ENCODE data around the gene ZNF195.
"Not testable (repeated sequence)": the region's sequence is repeated elsewhere in the genome, so short reads cannot be mapped to it uniquely, and the experiment has no call there.

Gene ZNF195

GRCh38 chr11:3378426-3379423 is at the start of gene ZNF195:
Gene ZNF195, minus strand, starts transcription at chr11:3379146. Its CDS starts 106 bp downstream, at chr11:3379040.
- no peak for DNase-seq

- not testable (repeated sequence) for DNase-seq
These were observed 49.1 kb upstream of the ZNF195 start for GRCh38 chr11:3428076-3428475.

- not testable (repeated sequence) for DNase-seq
These were observed 47.6 kb upstream of the ZNF195 start for GRCh38 chr11:3426541-3426940.

DNA sequence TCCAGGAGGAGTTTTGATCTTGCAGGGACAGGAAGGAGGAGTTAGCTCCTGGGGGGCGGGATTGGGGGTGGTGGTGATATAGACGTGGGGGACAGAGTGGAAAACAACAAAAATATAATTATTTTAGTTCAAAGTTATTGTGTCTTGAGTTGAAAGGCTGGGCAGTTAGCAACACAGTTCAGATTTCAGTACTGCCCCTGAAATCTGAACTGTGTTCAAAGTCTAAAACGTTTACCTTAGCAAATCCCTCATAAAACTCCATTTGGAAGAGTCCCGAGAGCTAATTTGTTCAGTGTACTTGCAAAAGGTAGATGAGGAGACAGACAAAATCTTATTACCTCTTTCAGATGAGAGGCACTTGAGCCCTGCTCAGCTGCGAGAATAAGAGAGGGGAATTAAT is 45.0 kb upstream of the ZNF195 start:
- not testable (repeated sequence) for DNase-seq

DNA sequence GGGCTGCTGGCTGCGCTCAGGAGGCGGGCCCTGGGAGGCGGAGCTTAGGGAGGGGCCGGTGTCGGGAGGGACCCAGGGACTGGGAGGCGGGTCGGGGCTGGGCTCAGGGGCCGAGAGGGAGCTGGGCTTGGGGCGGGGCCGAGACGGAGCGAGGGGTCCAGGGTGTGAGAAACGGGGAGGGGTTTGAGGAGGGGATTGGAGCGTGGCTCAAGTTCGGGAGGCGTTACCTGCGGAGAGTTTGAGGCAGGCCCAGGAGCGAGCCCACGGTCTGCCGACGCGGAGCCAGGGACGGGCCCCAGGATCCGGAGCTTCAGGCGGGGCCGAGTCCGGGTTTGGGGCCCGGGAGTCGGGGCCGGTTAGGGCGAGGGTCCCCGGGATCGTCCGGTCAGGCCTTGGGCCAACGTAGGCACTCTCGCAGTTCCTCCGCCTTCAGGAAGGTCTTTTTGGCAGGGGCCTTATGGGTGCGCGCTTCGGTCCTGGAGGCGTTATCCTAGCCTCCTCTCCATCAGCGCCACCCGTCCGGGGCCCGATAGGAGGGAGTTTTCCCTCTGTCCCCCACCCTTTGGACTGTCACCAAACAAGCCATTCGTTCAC is 44.3 kb upstream of the ZNF195 start:
- DNase-seq, result not testable (repeated sequence)

DNA sequence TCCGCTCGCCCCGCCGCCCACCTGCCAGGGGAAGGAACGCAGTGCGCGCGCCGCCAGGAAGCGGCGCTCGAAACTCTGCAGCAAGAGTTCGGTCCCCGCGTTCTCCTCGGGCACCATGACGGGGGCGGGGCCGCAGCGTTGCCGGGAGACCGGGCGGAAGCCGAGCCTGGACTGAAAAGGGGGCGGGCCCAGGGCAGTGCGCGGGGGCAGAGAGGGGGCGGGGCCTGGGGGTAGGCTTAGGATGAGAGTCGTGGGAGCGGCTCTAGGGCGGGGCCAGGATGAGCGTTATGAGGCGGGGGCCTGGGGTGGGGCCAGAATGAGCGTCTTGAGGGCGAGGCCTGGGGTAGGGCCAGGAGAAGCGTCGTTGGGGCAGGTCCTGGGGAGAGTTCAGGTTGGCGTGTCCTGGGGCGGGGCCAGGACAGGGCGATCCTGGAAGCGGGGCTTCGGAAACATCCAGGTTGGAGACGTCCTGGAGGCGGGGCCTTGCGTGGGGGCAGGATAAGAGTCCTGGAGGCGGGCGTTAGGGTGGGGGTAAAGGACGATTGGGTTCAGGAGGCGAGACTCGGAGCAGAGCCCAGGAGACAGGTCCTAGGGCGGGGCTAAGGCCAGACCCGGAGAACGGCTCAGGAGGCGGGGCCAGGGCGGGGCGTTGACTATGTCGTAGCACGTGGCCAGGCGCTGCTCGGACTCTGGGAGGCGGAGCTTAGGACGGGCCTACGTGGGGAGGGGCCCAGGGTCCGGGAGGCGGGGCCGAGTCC is 43.6 kb upstream of the ZNF195 start:
- peak; percentile 69 for DNase-seq

DNA sequence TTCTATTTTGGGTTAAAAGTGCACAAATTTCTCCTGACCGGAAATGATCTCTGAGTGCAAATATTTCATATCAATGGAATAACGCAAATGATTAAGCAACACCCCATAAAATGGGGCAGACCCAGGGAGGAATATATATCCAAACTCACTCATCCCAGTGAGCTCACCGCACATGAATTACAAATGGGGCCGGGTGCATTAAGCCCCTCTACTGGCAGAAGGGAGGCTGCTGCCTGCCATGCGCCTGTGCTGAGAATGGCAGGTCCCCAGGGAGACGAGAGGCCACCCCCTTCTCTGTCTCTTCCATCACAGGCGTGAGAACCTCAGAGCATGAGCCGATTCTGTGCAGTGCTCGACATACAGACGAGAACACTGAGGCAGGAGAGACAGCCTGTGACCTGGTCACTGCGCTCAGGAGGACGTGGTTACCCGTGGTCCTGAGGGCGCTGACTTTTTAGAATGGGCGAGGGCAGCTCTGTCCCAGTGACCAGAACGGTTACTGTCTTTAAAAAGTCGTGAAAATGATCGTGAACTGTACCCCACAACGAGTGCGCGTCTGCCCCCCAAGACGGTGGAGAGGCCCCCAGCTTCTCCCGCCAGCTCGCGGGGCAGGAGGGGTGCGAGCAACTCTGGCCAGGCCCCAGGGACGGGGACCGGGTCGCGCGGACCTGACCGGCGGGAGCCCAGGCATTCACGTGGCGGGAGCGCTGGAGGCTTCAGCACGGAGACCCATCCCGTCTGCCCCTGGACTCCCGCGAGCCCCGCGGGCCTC is 42.8 kb upstream of the ZNF195 start:
- DNase-seq, result not testable (repeated sequence)

GRCh38 chr11:3420281-3421042 is 41.5 kb upstream of the ZNF195 start:
- DNase-seq, result not testable (repeated sequence)

DNA sequence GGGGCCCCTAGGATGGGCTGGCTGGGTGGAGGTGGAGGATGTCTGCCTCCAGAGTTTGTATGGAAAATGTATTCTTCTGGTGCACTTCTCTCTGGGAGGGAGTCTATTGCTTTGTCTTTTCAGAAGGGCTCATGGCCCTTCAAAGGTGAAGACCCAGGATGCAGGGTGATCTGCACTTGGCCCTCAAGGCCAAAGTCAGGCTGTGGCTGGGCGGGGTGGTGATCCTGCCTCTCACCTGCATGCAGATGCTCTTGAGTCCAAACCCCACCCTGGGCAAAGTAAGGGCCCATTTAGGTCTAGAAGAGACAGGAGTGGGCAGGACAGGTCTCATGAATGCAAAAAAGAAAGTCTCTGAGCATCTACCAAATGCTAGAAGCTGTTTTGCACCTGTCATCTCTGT is 40.5 kb upstream of the ZNF195 start:
- not testable (repeated sequence) for DNase-seq

DNA sequence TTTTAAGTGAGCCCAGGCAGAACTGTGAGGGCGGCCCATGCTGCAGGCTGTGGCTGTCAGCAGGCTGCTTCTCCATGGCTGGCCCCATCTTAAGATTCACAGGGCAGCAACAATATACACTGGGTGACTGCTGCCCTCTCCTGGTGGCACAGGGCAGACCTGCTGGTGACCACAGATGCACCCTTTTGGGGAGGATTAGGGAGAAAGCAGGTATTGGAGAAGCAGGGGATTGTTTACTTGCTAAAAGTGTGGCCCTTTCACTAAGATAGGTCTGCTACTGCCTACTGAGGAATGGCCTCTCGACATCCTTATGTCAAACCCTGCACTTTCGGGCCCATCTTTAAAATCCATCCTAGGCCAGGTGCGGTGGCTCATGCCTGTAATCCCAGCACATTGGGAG is 38.1 kb upstream of the ZNF195 start:
- not testable (repeated sequence) for DNase-seq

DNA sequence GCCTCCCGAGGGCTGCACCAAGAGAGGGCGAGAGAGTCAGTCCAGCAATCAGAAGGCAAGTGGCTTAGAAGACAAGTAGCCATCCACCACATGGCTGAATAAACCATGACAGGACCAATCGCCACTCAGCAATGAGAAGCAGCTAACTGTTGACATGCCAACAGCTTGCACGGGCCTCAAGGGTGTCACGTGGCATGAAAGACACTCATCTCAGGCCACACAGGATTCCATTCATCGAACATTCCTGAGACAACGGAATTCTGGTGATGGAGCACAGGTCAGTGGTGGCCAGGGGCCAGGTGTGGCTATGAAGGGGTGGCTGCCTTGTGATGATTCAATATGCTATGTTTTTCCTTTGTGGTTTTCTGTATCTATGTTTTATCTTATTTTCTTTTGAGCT is 36.4 kb upstream of the ZNF195 start:
- DNase-seq, result not testable (repeated sequence)

- DNase-seq, result not testable (repeated sequence)
These were observed 34.7 kb upstream of the ZNF195 start for GRCh38 chr11:3413666-3414065.

GRCh38 chr11:3412837-3413236 is 33.9 kb upstream of the ZNF195 start:
- DNase-seq, result no peak

- not testable (repeated sequence) for DNase-seq
These were observed 29.8 kb upstream of the ZNF195 start for GRCh38 chr11:3408722-3409121.

DNA sequence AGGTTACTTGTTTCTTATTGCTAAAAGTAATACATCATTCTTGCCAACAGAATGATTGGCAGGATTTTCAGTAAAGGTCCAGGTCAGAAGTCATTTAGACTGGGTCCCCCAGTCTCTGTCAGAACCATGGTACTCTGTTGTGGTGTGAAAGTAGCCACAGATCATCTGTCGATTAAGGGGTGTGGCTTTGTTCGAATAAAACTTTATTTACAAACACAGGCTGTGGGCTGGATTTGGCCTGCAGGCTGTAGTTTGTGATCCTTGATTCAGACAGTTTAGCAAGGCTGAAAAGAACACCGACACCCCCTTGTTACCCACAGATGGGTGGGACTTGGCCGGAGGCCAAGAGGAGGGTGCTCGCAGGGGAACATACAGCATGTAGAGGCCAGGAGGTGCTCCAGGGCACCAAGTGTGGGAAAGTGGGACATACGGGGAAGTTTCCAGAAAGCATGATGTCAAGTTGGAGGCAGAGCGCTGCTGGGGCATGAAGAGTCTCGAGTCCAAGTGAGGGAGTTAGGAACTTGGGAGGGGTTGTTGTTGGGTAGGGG is 29.2 kb upstream of the ZNF195 start:
- not testable (repeated sequence) for DNase-seq

DNA sequence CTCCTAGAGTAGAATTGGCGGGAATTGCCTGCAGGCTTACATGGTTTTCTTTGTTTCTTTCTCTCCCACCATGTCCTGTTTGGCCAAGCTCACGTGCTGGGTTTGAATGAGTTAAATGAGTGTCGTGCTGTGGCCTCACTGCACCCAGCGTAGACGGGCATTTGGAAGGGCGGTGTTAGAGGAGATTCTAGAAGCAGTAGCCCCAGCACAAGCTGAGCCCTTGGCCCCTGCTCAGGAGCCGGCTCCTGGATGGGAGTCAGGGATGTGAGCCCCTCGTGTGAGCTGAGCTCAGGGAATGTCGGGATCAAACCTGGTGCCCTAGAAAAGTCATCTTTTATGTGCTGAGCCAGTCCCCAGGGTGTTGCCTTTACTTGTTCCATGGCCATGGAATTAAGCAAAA is 28.0 kb upstream of the ZNF195 start:
- DNase-seq, result not testable (repeated sequence)

DNA sequence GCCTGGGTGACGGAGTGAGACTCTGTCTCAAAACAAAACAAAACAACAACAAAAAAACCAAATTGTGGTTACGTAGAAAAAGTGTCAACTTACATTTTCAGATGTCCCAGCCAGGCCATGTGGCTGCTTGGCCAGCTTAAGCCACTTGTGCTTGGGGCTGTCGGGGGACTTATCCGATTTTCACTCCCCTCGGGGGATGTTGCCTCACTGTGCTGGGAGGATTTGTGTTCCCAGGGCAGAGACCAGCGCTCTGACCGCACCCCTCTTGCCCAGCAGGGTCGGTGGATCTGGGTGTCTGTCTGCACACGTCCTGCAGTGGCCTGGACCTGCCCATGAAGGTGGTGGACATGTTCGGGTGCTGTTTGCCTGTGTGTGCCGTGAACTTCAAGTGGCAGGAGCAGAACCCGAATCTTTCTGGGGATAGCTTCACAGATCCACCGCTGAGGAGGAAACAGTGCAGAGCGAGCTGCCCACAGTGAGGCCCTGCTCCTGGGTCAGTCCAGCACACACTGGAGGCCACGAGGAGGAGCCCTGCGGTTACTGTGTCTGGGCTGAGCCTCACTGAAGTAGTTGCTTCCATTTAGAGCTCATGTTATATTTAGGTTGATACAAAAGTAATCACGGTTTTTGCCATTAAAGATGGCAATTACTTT is 27.4 kb upstream of the ZNF195 start:
- not testable (repeated sequence) for DNase-seq

- DNase-seq, result not testable (repeated sequence)
These were observed 25.4 kb upstream of the ZNF195 start for GRCh38 chr11:3404076-3404925.

DNA sequence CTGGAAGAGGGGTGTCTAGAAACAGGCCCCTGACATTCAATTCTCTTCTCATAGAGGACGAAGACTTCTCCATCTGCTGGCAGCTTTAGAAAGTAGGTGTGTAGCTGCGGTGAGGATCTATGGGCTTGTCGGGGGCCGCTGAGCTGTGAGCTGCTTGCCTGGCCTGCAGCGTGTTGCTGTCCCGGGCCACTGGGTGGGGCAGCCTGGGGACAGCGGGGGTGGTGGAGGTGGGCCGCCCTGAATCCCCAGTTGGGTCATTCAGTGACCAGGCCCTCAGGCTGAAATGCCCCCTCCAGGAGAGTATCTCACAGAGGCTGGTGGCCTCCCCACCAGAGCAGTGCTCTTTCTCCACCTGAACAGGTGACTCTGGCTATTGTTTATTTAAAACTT is 23.9 kb upstream of the ZNF195 start:
- not testable (repeated sequence) for DNase-seq
